ENCODE measurements around the gene RITA1. TPM values are rescaled to one million over a fixed set of nuclear protein-coding genes. Genes with fewer than 3 reads are reported as not detected.

Gene RITA1
- polyA plus RNA-seq, 2 of the 4 experiments (the other 2 are of a cell fraction), result 18.6 to 20.5 TPM

DNA sequence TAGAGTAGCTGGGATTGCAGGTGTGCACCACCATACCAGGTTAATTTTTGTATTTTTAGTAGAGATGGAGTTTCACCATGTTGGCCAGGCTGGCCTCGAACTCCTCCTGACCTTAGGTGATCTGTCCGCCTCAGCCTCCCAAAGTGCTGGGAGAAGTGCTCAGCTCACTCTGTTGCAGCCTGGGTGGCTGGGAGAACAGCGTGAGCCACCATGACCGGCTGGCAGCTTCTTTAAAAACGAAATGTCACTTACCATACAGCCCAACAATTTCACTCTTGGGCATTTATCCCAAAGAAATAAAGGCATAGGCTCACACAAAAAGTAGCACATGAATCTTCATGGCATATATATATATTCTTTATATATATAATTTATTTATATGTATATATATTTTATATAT is 40.7 kb upstream of the RITA1 start:
- Histone ChIP-seq H3K4me3 (no peak overlapping the region), H3K9me3 (peaks cover 9% of the 10 kb centered on the region; the same call in 2 of the 3 replicates), H3K4me1 (peaks cover 5% of the 10 kb centered on the region; the same call in 1 of the 3 replicates), H3K27ac (no peak overlapping the region), H3K4me2 (no peak overlapping the region)
- no peak for ATAC-seq
- no peak for DNase-seq (ENCODE audit: low read depth in 1 of 2, low spot score in 1 of 2)
- TF ChIP-seq NFE2L2 (conservative IDR thresholded peaks at IDR 0.05; ENCODE audit: low read length) (no peak), ATOH8 (CRISPR knock-in tag; IDR thresholded peaks at IDR 0.05; ENCODE audit: low read depth) (no peak), TP53 (CRISPR knock-in tag; IDR thresholded peaks at IDR 0.05) (no peak), SMC3 (IDR thresholded peaks at IDR 0.05) (no peak)
- FAIRE-seq, result no peak
- ChIA-PET CTCF (interaction anchor here (0.9 to 2.8 kb wide), 3 partner anchors 9 to 46 kb away, joined by 3 to 14 read pairs (median 5); partner anchors contain the start of gene RASAL1), POLR2A (no interaction called here)
- WGBS (ENCODE audit: missing lambda C conversion rate), result 68% methylated on average over 5 of the region's 5 CpGs

DNA sequence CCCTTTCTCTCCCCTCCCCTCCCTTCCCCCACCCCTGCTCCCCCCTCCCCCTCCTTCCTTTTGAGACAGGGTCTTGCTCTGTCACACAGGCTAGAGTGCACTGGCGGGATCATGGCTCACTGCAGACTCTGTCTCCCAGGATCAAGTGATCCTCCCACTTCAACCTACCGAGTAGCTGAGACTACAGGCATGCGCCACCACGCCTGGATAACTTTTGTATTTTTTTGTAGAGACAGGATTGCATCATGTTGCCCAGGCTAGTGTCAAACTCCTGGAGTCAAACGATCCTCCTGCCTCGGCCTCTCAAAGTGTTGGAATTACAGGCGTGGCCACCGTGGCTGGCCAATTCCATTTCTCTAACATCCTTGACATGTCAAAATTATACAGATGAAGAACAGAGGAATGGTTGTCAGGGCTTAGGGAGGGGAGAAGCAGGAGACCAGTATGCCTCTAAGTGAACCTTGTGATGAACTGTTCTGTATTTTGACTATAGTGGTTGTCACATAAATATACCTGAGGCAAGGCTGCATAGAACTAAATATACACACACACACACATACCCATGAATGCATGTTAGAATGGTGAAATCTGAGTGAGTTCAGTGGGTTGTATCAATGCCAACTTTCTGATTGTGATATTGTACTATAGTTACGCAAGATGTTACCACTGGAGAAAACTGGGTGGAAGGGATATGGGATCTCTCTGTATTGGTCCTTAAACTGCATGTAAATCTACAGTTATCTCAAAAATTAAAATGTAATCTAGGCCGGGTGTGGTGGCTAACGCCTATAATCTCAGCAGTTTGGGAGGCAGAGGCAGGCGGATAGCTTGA is 39.6 kb upstream of the RITA1 start:
- POLR2A ChIA-PET, result no interaction called here
- DNase-seq (ENCODE audit: low read depth in 1 of 2, low spot score in 1 of 2), result no peak
- Histone ChIP-seq H3K27ac (no peak overlapping the region), H3K4me2 (no peak overlapping the region), H3K9me3 (peaks cover 9% of the 10 kb centered on the region; the same call in 2 of the 3 replicates), H3K4me1 (peaks cover 6% of the 10 kb centered on the region; the same call in 1 of the 3 replicates), H3K4me3 (no peak overlapping the region)
- no peak for FAIRE-seq
- no peak for TF ChIP-seq MAFK (IDR thresholded peaks at IDR 0.05; ENCODE audit: partially characterized antibody)
- TF ChIP-seq FOXS1 (CRISPR knock-in tag; IDR thresholded peaks at IDR 0.05), result no peak
- TF ChIP-seq FOSB (CRISPR knock-in tag; IDR thresholded peaks at IDR 0.05), result no peak
- no peak for TF ChIP-seq MYC (IDR thresholded peaks at IDR 0.05; ENCODE audit: borderline replicate concordance, low read length)
- TF ChIP-seq HOXB5 (CRISPR knock-in tag; IDR thresholded peaks at IDR 0.05), result no peak
- no peak for TF ChIP-seq KDM5A (IDR thresholded peaks at IDR 0.05)
- no peak for TF ChIP-seq CHD4 (IDR thresholded peaks at IDR 0.05; ENCODE audit: borderline replicate concordance)
- TF ChIP-seq, protein P1, sequence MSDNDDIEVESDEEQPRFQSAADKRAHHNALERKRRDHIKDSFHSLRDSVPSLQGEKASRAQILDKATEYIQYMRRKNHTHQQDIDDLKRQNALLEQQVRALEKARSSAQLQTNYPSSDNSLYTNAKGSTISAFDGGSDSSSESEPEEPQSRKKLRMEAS (IDR thresholded peaks at IDR 0.05), result no peak
- TF ChIP-seq SMC3 (IDR thresholded peaks at IDR 0.05), result no peak
- TF ChIP-seq MAZ (IDR thresholded peaks at IDR 0.05; ENCODE audit: borderline replicate concordance, low read depth, low read length), result no peak
- no peak for TF ChIP-seq ESRRA (IDR thresholded peaks at IDR 0.05; ENCODE audit: borderline replicate concordance, low read length)
- TF ChIP-seq RARB (CRISPR knock-in tag; IDR thresholded peaks at IDR 0.05), result no peak
- no peak for TF ChIP-seq CBX8 (IDR thresholded peaks at IDR 0.05)
- no peak for TF ChIP-seq HOXB13 (CRISPR knock-in tag; IDR thresholded peaks at IDR 0.05; ENCODE audit: low read depth)
- TF ChIP-seq SREBF2 (IDR thresholded peaks at IDR 0.05), result no peak
- no peak for TF ChIP-seq ATOH8 (CRISPR knock-in tag; IDR thresholded peaks at IDR 0.05; ENCODE audit: low read depth)
- TF ChIP-seq BHLHE40 (IDR thresholded peaks at IDR 0.05; ENCODE audit: low read depth, low read length), result no peak
- TF ChIP-seq ZFP36 (IDR thresholded peaks at IDR 0.05; ENCODE audit: borderline replicate concordance, partially characterized antibody), result no peak
- TF ChIP-seq POLR2AphosphoS2 (conservative IDR thresholded peaks at IDR 0.05; ENCODE audit: low read length), result no peak
- ATAC-seq, result no peak
- 72% methylated on average over 12 of the region's 12 CpGs for WGBS (ENCODE audit: missing lambda C conversion rate)
- CTCF ChIA-PET, result interaction anchor here (1.2 to 2.8 kb wide), 2 partner anchors 10 to 28 kb away, joined by 5 to 14 read pairs; partner anchors contain the start of gene RASAL1

- WGBS (ENCODE audit: missing lambda C conversion rate), result 47% methylated on average over 2 of the region's 2 CpGs
- CTCF ChIA-PET, result interaction anchor here (1.2 to 2.8 kb wide), 2 partner anchors 11 to 98 kb away, joined by 3 to 14 read pairs; partner anchors contain the start of gene RASAL1
- H3K4me2 ChIP-seq, result no peak overlapping the region
- H3K27ac ChIP-seq, result no peak overlapping the region
- DNase-seq (ENCODE audit: low read depth in 1 of 2, low spot score in 1 of 2) (no peak), FAIRE-seq (no peak), ATAC-seq (no peak)
- POLR2A ChIA-PET, result no interaction called here
- no peak overlapping the region for H3K4me3 ChIP-seq
- H3K9me3 ChIP-seq, result peaks cover 9% of the 10 kb centered on the region; the same call in 2 of the 3 replicates
- H3K4me1 ChIP-seq, result peaks cover 6% of the 10 kb centered on the region; the same call in 1 of the 3 replicates
- TF ChIP-seq SREBF2 (IDR thresholded peaks at IDR 0.05), result no peak
- no peak for TF ChIP-seq ZC3H11A (IDR thresholded peaks at IDR 0.05)
- TF ChIP-seq RAD21 (conservative IDR thresholded peaks at IDR 0.05 in 1 of 2, IDR thresholded peaks at IDR 0.05 in 1 of 2), result no peak
- no peak for TF ChIP-seq CHD2 (IDR thresholded peaks at IDR 0.05; ENCODE audit: low read length, partially characterized antibody)
- TF ChIP-seq MYC (IDR thresholded peaks at IDR 0.05; ENCODE audit: borderline replicate concordance, low read length), result no peak
- TF ChIP-seq GATA3 (IDR thresholded peaks at IDR 0.05; ENCODE audit: borderline replicate concordance), result no peak
- TF ChIP-seq, protein P1 (IDR thresholded peaks at IDR 0.05), result no peak
- no peak for TF ChIP-seq JUNB (IDR thresholded peaks at IDR 0.05)
- TF ChIP-seq ATOH8 (CRISPR knock-in tag; IDR thresholded peaks at IDR 0.05; ENCODE audit: low read depth), result no peak
These were observed 38.5 kb upstream of the RITA1 start for GRCh38 chr12:113146999-113147398.
